Right hindlimb (tissue), 1 donor: ENCODE measurements around the gene SMIM5.

Experiments used
- DNase-seq: peaks from one replicate; pipeline ENCODE4 v3.0.0-alpha.2; 2018

The SMIM5 gene

GRCh38 chr17:75604034-75604695 lies 29.1 kb upstream of the SMIM5 start:
- no peak for DNase-seq

DNA sequence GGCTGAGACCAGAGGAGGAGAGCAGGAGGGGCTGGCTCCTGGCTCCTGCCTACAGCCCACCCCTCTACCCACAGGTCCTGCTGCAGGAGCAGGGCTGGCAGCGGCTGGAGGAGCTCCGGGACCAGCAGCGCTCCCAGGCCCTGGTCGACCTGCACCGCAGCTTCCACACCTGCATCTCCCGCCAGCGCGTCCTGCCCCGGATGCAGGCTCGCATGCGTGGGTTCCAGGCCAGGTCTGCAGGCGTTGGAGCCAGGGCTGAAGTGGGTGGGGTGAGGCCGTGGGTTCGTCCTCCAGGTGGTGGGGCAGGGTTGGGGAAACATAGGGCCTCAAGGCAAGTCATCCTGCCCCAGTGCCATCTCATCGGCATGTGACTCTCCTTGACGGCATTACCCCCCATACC lies 27.4 kb upstream of the SMIM5 start:
- no peak for DNase-seq

DNA sequence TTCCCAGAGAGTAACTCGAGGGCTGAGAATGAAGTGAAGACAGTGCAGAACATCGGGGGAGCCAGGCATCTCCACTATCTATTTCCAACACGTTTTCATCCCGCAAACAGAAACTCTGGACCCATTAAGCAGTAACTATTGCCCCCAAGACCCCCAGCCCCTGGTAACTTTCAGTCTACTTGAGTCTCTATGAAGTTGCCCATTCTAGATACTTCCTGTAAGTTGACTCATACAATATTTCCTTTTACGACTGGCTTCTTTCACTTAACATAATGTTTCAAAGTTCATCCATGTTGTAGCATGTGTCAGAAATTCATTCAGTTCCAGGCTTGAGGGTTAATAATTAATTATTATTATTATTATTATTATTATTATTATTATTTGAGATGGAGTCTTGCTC lies 26.1 kb upstream of the SMIM5 start:
- DNase-seq: no peak

DNA sequence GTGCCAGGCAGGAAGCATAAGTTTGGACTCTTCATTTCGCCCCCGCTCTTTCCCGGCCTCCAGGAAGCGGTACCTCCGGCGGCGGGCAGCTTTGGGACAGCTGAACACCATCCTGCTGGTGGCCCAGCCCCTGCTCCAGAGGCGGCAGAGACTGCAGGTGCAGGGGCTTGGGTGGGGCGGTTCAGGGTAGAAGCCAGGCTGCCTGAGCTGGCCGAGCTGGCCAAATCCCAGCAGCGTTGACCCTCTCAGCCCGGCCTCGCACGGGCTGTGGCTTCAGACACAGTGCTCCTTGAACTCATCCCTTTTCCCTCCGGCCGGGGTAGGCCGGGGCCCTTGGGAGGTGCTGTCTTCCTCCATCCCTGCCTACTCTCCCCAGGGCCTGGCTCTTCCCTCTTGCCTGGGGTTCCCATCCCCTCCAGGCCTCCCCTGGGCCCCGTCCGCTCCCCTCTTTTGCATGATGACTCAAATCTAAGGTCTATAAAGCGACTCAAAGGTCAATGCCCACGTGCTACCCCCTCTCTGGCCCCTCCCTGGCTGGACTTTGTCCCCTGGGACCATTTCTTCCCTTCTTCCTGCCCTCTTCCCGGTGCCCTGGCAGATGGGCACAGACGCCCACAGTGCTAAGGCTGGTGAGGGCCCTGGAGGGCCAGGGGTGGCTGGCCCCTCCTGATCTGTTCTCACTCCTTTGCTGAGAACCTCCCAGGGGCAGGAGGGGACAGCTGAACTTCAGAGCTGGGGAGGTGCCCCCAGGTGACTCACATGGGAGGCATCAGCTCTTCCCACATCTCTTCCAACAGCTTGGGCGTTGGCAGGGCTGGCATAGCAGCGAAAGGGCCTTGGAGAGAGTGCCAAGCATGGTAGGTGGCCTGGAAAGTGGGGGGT lies 22.9 kb upstream of the SMIM5 start:
- no peak for DNase-seq

- no peak for DNase-seq
Measured at GRCh38 chr17:75611851-75612429, 21.3 kb upstream of the SMIM5 start.

- DNase-seq: no peak
Measured at GRCh38 chr17:75612906-75613626, 20.2 kb upstream of the SMIM5 start.

GRCh38 chr17:75614006-75614405 lies 19.2 kb upstream of the SMIM5 start:
- DNase-seq: no peak

- DNase-seq: no peak
Measured at GRCh38 chr17:75614556-75615270, 18.5 kb upstream of the SMIM5 start.

DNA sequence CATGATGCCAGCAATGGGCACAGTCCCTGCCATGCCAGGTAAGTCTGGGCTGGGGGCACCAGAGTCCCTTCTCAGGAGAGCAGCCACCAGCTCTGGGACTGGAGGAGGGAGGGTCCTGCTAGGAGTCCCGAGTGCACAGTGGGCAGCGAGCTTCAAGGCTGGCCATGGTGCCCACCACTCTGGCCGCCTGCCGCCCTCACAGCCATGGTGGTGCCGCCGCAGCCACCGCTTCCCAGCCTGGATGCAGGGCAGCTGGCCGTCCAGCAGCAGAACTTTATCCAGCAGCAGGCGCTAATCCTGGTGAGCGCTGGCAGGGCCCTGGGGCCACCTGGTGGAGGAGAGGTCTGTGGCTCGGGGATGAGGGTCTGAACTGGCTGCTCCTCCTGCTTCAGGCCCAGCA lies 17.9 kb upstream of the SMIM5 start:
- DNase-seq: no peak

- DNase-seq: no peak
Measured at GRCh38 chr17:75616521-75617122, 16.6 kb upstream of the SMIM5 start.

DNA sequence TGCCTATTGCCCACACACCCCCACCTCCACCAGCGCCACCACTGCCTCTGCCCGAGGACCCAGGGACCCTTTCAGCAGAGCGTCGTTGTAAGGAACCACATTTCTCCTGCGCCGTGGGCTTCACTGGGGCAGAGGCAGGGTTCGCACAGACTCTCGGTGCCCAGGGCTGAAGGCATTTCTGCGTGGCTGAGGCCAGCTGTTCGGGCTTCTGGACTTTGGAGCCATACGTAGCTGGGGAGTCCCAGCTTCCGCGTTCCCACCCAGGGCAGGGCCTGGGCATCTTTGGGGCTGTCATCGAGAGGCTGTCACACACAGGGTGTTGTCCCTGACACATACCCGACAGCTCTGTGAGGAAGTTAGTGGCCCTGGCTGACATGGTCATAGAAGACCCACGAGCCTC lies 16.0 kb upstream of the SMIM5 start:
- DNase-seq: no peak

- no peak for DNase-seq
Measured at GRCh38 chr17:75617675-75618074, 15.6 kb upstream of the SMIM5 start.

GRCh38 chr17:75619506-75620431 lies 13.5 kb upstream of the SMIM5 start:
- no peak for DNase-seq

DNA sequence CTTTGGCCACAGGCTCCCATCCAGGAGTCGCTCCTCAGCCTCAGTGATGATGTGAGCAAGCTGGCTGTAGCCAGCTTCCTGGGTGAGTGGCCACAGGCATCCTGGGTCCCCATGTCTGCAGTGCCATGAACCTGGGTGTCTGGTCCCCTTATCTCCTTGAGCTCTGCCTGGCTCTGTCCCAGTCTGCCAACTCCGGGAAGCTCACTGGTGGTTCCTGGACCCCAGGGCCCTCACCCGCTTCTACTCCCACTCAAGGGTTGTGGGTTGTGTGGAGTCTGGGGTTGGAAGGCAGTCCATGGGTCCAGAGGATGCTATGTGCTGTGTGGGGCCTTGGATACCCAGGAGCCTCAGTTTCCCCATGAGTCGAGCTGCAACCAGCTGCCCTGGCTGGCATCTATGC lies 11.7 kb upstream of the SMIM5 start:
- no peak for DNase-seq

GRCh38 chr17:75622076-75622475 lies 11.2 kb upstream of the SMIM5 start:
- DNase-seq: no peak

DNA sequence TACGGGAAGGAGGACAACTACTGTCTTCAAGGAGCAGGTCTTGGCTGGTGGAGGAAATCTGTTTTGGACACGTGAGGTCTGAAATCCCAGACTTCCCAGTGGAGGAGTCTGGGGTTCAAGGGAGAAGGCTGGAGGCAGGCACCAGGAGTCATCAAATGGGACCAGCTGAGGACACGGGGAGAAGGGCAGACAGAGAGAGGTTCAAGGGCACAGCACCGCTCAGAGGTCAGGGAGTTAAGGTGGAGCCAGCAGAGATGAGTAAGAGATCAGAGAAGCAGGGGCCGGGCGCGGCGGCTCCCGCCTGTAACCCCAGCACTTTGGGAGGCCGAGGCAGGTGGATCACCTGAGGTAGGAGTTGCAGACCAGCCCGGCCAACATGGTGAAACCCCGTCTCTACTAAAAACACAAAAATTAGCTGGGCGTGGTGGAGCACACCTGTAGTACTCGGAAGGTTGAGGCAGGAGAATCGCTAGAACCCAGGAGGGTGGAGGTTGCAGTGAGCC lies 10.4 kb upstream of the SMIM5 start:
- no peak for DNase-seq

DNA sequence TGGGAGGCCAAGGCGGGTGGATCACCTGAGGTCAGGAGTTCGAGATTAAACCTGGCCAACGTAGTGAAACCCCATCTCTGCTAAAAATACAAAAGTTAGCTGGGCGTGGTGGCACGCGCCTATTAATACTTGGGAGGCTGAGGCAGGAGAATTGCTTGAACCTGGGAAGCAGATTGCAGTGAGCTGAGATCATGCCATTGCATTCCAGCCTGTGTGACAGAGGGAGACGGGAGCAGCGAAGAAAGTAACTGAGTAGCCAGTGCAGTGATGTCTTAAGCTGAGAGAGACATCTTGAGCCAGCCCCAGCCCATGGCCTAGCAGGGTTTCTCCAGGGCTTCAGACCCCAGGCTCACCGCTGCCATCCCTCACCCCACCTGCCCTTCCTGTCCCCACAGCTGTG lies 9.8 kb upstream of the SMIM5 start:
- DNase-seq: no peak

DNA sequence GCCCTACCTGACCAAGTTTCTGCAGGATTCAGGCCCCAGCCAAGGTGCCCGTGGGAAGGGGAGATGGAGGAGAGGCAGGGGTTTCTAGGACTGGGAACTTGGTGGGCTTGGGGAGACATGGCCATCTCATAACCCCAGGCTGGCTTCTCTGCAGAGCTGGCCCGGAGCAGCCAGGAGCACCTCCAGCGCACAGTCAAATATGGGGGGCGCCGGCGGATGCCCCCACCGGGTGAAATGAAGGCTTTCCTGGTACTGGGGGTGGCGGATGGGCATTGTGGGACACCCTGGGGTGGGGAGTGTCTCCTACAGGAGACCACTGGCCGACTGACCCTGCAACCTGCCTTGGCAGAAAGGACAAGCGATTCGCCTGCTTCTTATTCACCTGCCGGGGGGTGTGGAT lies 9.2 kb upstream of the SMIM5 start:
- no peak for DNase-seq

GRCh38 chr17:75624714-75625345 lies 8.4 kb upstream of the SMIM5 start:
- DNase-seq: no peak

DNA sequence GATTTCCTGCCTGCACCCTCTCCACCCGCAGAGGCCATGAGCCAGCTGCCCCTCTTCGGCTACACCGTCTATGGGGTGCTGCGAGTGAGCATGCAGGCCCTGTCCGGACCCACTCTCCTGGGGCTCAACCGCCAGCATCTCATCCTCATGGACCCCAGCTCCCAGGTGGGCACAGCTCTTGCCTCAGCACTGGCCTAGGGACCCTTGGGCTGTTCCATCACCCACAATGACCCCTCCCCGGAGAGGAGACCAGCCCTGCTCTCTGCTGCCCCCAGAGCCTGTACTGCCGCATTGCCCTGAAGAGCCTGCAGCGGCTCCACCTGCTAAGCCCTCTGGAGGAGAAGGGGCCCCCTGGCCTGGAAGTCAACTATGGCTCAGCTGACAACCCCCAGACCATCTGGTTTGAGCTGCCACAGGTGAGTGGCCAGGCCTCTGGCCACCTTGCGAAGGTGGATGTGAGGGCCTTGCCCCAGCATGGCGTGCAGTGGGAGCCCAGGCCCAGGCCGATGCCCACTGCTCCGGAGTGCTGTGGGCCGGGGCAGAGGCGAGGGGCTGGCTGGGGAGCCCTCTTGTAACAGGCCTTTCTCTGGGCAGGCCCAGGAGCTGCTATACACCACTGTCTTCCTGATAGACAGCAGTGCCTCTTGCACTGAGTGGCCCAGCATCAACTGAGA lies 7.3 kb upstream of the SMIM5 start:
- no peak for DNase-seq
